LNCaP clone FGC (cell line): ENCODE data around the gene COMMD7.

Source experiments
- DNase-seq: peaks from one replicate; pipeline ENCODE4 v3.0.0-alpha.2; 2011; ENCODE audit warnings: low read depth
- H3K4me3 ChIP-seq: 2 replicates; pipeline ENCODE4 v1.5.1; 2011; ENCODE audit warnings: mild to moderate bottlenecking, low read depth, low read length, control low read depth
- CTCF ChIP-seq: IDR thresholded peaks from 2 replicates; pipeline ENCODE4 v1.5.1; 2012; ENCODE audit warnings: mild to moderate bottlenecking; ENCODE audit not compliant: control insufficient read depth, insufficient read depth; ENCODE audit errors: extremely low read depth

The COMMD7 gene

GRCh38 chr20:32764005-32764960 lies 21.0 kb upstream of the COMMD7 start:
- DNase-seq: no peak
- no peak for TF ChIP-seq CTCF
- H3K4me3 ChIP-seq: no peak overlapping the region; the same call in 1 of the 2 replicates

GRCh38 chr20:32763202-32764004 lies 20.1 kb upstream of the COMMD7 start:
- TF ChIP-seq CTCF: no peak
- H3K4me3 ChIP-seq: peak overlapping the region; percentile 91
- no peak for DNase-seq

GRCh38 chr20:32762754-32763201 lies 19.5 kb upstream of the COMMD7 start:
- DNase-seq: no peak
- no peak for TF ChIP-seq CTCF
- H3K4me3 ChIP-seq: peak overlapping the region; percentile 91

GRCh38 chr20:32761831-32762753 lies 18.8 kb upstream of the COMMD7 start, which contains the start of gene DNMT3B:
DNMT3B (plus strand) TSS chr20:32762385; CDS start chr20:32780324, 17,939 bp downstream.
- TF ChIP-seq CTCF: peak; percentile 46
- DNase-seq: peak; percentile 31
- peak within 1 kb of the TSS; percentile 91 for H3K4me3 ChIP-seq

- DNase-seq: no peak
- H3K4me3 ChIP-seq: no peak overlapping the region; the same call in 1 of the 2 replicates
- no peak for TF ChIP-seq CTCF
Observed at GRCh38 chr20:32761417-32761830, 18.2 kb upstream of the COMMD7 start.

- TF ChIP-seq CTCF: no peak
- DNase-seq: no peak
- no peak overlapping the region for H3K4me3 ChIP-seq
Observed at GRCh38 chr20:32756156-32756555, 12.9 kb upstream of the COMMD7 start.
